Activated CD4-positive, alpha-beta T cell treated with anti-CD3 and anti-CD28 coated beads, Interleukin-2, amount 10 ng/mL, durations not matched to agents 24 days and 14 days (primary cell): ENCODE results near the gene CD300H. TPM values are rescaled to one million over a fixed set of nuclear protein-coding genes. Genes with fewer than 3 reads are reported as not detected.
A peak's percentile ranks its signal among the peaks of the same experiment; 100 is the strongest.

Source experiments
- DNase-seq: peaks from one replicate; pipeline ENCODE4 v3.0.0; 2022
- H3K27ac Mint-ChIP-seq: one replicate; pipeline ENCODE4 v1.8.0; 2022; ENCODE audit warnings: mild to moderate bottlenecking, mixed read lengths
- H3K27me3 Mint-ChIP-seq: one replicate; pipeline ENCODE4 v1.8.0; 2022; ENCODE audit warnings: mixed read lengths
- H3K36me3 Mint-ChIP-seq: one replicate; pipeline ENCODE4 v1.8.0; 2022; ENCODE audit warnings: low read depth, mild to moderate bottlenecking, mixed read lengths
- H3K4me1 Mint-ChIP-seq: one replicate; pipeline ENCODE4 v1.8.0; 2021; ENCODE audit warnings: mixed read lengths
- H3K4me3 Mint-ChIP-seq: one replicate; pipeline ENCODE4 v1.8.0; 2022; ENCODE audit warnings: mild to moderate bottlenecking, moderate library complexity, mixed read lengths
- H3K9me3 Mint-ChIP-seq: one replicate; pipeline ENCODE4 v1.8.0; 2021; ENCODE audit warnings: mixed read lengths
- intact Hi-C: fragments of 100-400 bp; cut with micrococcal nuclease; formaldehyde crosslinking; loops from one replicate; pipeline ENCODE4 v1.15.1; 2023
- total RNA-seq: library from RNA; stranded (reverse); gene quantifications from 2 replicates; pipeline ENCODE4 v1.2.3, GENCODE V29; 2022

Gene CD300H
- total RNA-seq, 1 donor from 2014 or later = not detected

DNA sequence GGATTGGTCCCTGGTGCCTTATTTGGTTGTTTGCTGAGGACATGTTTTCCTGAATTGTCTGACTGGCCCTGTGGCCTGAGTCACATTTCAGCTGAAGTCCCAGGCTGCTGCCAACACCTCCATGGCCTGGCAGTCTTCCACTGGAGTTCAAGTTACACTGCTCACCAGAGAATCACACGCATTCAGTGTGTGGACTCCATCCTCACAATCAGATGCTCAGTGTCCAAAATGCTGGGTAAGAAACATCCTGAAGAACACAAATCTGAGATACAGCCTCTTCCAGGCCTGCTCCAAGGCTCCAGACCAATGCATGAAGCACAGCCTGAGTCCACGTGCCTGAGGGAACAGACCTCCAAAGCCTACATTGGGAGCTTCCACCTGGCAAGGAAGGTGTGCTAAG is 55.3 kb downstream of the CD300H start:
- Mint-ChIP-seq H3K9me3 (peaks cover 12% of the 10 kb centered on the region), H3K27me3 (peaks cover 19% of the 10 kb centered on the region), H3K36me3 (peaks cover 14% of the 10 kb centered on the region), H3K4me3 (peak overlapping the region; percentile 58), H3K27ac (peak overlapping the region; percentile 91), H3K4me1 (peaks cover 30% of the 10 kb centered on the region)
- intact Hi-C loops = loop anchor here (2.0 to 10.0 kb wide), 2 partner anchors 45 to 227 kb away; partner anchors contain the start of gene CD300A
- DNase-seq = no peak

Other genes with a start within 250 kb of the CD300H start
- gene KIF19, start 241.3 kb downstream of the CD300H start, total RNA-seq = 0.09 and 0.23 TPM in 2 replicates
- not detected in 2 replicates for gene BTBD17, start 205.6 kb downstream of the CD300H start, total RNA-seq
- gene GPR142, start 200.0 kb downstream of the CD300H start, total RNA-seq = 0.28 TPM in 1 of 2 replicates, not detected in the other
- gene GPRC5C, start 135.4 kb downstream of the CD300H start, total RNA-seq = 0.42 and 0.54 TPM in 2 replicates
- 14.9 and 15.3 TPM in 2 replicates for gene CD300A, start 100.9 kb downstream of the CD300H start, total RNA-seq
- gene CD300LB, start 36.0 kb downstream of the CD300H start, total RNA-seq = not detected in 2 replicates
- 0.17 and 0.26 TPM in 2 replicates for gene CD300C, start 21.4 kb downstream of the CD300H start, total RNA-seq
- gene CD300LD, start 24.8 kb upstream of the CD300H start, total RNA-seq = not detected in 2 replicates
- gene CD300E, start 56.2 kb upstream of the CD300H start, total RNA-seq = not detected in 2 replicates
- not detected in 2 replicates for gene CD300LF, start 145.4 kb upstream of the CD300H start, total RNA-seq
- 5.5 and 7.5 TPM in 2 replicates for gene RAB37, start 169.7 kb upstream of the CD300H start, total RNA-seq
- 134 and 138 TPM in 2 replicates for gene NHERF1, start 181.1 kb upstream of the CD300H start, total RNA-seq
- gene NAT9, start 208.8 kb upstream of the CD300H start, total RNA-seq = 62.7 and 67.6 TPM in 2 replicates